H1 (cell line): ENCODE data around the gene COX14.

Source experiments
- ATF2 ChIP-seq: IDR thresholded peaks from 2 replicates; pipeline ENCODE4 v1.6.1; 2012; ENCODE audit warnings: low read length, inconsistent platforms
- CTCF ChIP-seq, 3 experiments: IDR thresholded peaks; 1 replicate in 2 of 3; 2 replicates in 1 of 3; pipeline versions ENCODE4 v1.5.1 to v1.6.1; 2011; ENCODE audit warnings: low read length in 3 of 3, mild to moderate bottlenecking in 3 of 3, inconsistent platforms in 2 of 3, low read depth in 1 of 3, moderate library complexity in 1 of 3; ENCODE audit not compliant: insufficient read depth in 1 of 3; ENCODE audit errors: control extremely low read depth in 1 of 3
- EZH2 ChIP-seq: fragments of 200-600 bp; sonication (generic); IDR thresholded peaks from 2 replicates; pipeline ENCODE4 v1.7.1; 2012; ENCODE audit warnings: low read depth, mild to moderate bottlenecking, moderate library complexity, low read length, inconsistent platforms; ENCODE audit not compliant: severe bottlenecking
- RAD21 ChIP-seq, 2 experiments: IDR thresholded peaks in 1 of 2; conservative IDR thresholded peaks in 1 of 2; 2 replicates each; pipeline ENCODE4 v1.6.1; 2011; ENCODE audit warnings: low read depth in 2 of 2, low read length in 2 of 2, improper control_type of control experiment in 1 of 2, inconsistent platforms in 1 of 2, mild to moderate bottlenecking in 1 of 2, moderate library complexity in 1 of 2
- RBBP5 ChIP-seq: IDR thresholded peaks from 2 replicates; pipeline ENCODE4 v1.7.1; 2012; ENCODE audit warnings: low read depth, mild to moderate bottlenecking, inconsistent platforms, low read length, moderate library complexity, borderline replicate concordance
- RFX5 ChIP-seq: IDR thresholded peaks from 2 replicates; pipeline ENCODE4 v1.6.1; 2011; ENCODE audit warnings: low read depth, low read length, improper control_type of control experiment, borderline replicate concordance
- SRF ChIP-seq: IDR thresholded peaks from 2 replicates; pipeline ENCODE4 v1.6.1; 2011; ENCODE audit warnings: mild to moderate bottlenecking, low read depth, low read length, moderate library complexity
- TF ChIP-seq, protein P1 (sequence below): IDR thresholded peaks from 2 replicates; pipeline ENCODE4 v1.6.1; 2012; ENCODE audit warnings: inconsistent platforms

- TF ChIP-seq RAD21 (IDR thresholded peaks at IDR 0.05 in 1 of 2, conservative IDR thresholded peaks at IDR 0.05 in 1 of 2; ENCODE audit: low read depth in 2 of 2, low read length in 2 of 2) (no peak), SRF (no peak), CTCF (IDR thresholded peaks at IDR 0.05; ENCODE audit: control extremely low read depth in 1 of 3, insufficient read depth in 1 of 3, low read depth in 1 of 3, low read length in 3 of 3) (no peak), RFX5 (no peak), RBBP5 (no peak), EZH2 (no peak), ATF2 (no peak)
- TF ChIP-seq, protein P1, sequence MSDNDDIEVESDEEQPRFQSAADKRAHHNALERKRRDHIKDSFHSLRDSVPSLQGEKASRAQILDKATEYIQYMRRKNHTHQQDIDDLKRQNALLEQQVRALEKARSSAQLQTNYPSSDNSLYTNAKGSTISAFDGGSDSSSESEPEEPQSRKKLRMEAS: no peak
Observed at GRCh38 chr12:50090391-50090790, 21.6 kb upstream of the COX14 start.
